ENCODE measurements around the gene SCAPER.

DNA sequence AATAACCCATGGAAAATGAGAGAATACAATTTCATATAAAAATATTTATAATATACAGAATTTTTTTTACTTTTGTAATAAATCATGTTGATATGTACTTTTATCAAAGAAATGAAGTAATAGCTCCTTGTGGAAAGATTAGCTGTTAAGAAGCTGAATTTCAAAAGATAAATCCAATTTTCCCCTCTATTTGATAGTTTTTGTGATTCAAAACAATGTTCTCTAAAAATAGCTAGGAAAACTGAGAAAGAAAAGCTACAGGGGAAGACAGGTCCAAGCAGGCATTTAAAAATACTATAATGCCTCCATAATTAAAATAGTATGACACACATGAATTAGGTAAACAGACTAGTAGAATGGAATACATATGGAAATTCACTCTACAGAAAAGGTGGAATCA lies 44.9 kb downstream of the SCAPER start:
- no peak for TF ChIP-seq CTCF (IDR thresholded peaks at IDR 0.05 in 4 of 5, conservative IDR thresholded peaks at IDR 0.05 in 1 of 5)
- TF ChIP-seq POLR2A (IDR thresholded peaks at IDR 0.05): no peak
